SK-N-SH treated with all-trans-retinoic acid at 6 μM for 48 hours (cell line): ENCODE data around the gene GJA1.

Experiments used
- ATAC-seq: fragments of 200-7000 bp; cut with Tn5 transposase; 3 replicates; pipeline ENCODE4 v1.9.1; 2020; ENCODE audit warnings: mild to moderate bottlenecking, moderate library complexity
- ARNTL ChIP-seq: fragments of 450-650 bp; formaldehyde crosslinking; IDR thresholded peaks from 2 replicates; pipeline ENCODE4 v1.5.0; 2020; ENCODE audit warnings: low read depth, mild to moderate bottlenecking, moderate library complexity, borderline replicate concordance
- BACH2 ChIP-seq: fragments of 250-450 bp; sonication (Bioruptor Pico); IDR thresholded peaks from 2 replicates; pipeline ENCODE4 v1.9.0; 2021; ENCODE audit warnings: mild to moderate bottlenecking, borderline replicate concordance
- CREB5 ChIP-seq: fragments of 250-450 bp; sonication (Bioruptor Pico); IDR thresholded peaks from 2 replicates; pipeline ENCODE4 v1.5.1; 2020; ENCODE audit warnings: low read depth, mild to moderate bottlenecking, moderate library complexity
- CSDC2 ChIP-seq: fragments of 250-450 bp; sonication (Bioruptor Pico); IDR thresholded peaks from 2 replicates; pipeline ENCODE4 v1.5.0; 2020; ENCODE audit warnings: mild to moderate bottlenecking, moderate library complexity
- ESRRG ChIP-seq: fragments of 250-450 bp; sonication (Bioruptor Pico); IDR thresholded peaks from 2 replicates; pipeline ENCODE4 v1.6.1; 2021; ENCODE audit warnings: mild to moderate bottlenecking
- GLIS3 ChIP-seq: fragments of 250-450 bp; sonication (Bioruptor Pico); IDR thresholded peaks from 2 replicates; pipeline ENCODE4 v1.5.0; 2020; ENCODE audit warnings: mild to moderate bottlenecking, moderate library complexity
- ISL1 ChIP-seq: fragments of 250-450 bp; sonication (Bioruptor Pico); IDR thresholded peaks from 2 replicates; pipeline ENCODE4 v2.1.2; 2022; ENCODE audit warnings: mild to moderate bottlenecking, moderate library complexity
- OSR1 ChIP-seq: fragments of 250-450 bp; sonication (Bioruptor Pico); IDR thresholded peaks from 2 replicates; pipeline ENCODE4 v1.8.0; 2022; ENCODE audit warnings: moderate library complexity, mild to moderate bottlenecking, inconsistent platforms
- POU6F1 ChIP-seq: fragments of 250-450 bp; sonication (Bioruptor Pico); IDR thresholded peaks from 2 replicates; pipeline ENCODE4 v1.8.0; 2021; ENCODE audit warnings: low read depth, mild to moderate bottlenecking, moderate library complexity, borderline replicate concordance
- PPARA ChIP-seq: fragments of 250-450 bp; sonication (Bioruptor Pico); IDR thresholded peaks from 2 replicates; pipeline ENCODE4 v1.5.0; 2020; ENCODE audit warnings: mild to moderate bottlenecking, borderline replicate concordance
- RARB ChIP-seq: fragments of 250-450 bp; sonication (Bioruptor Pico); IDR thresholded peaks from 2 replicates; pipeline ENCODE4 v1.8.0; 2021; ENCODE audit warnings: mild to moderate bottlenecking, moderate library complexity
- SNAI2 ChIP-seq: fragments of 250-450 bp; sonication (Bioruptor Pico); IDR thresholded peaks from 2 replicates; pipeline ENCODE4 v1.5.0; 2020; ENCODE audit warnings: mild to moderate bottlenecking, moderate library complexity
- TCF4 ChIP-seq: fragments of 250-450 bp; sonication (Bioruptor Pico); IDR thresholded peaks from 2 replicates; pipeline ENCODE4 v1.8.0; 2021; ENCODE audit warnings: mild to moderate bottlenecking, moderate library complexity, borderline replicate concordance
- TOX ChIP-seq: fragments of 250-450 bp; sonication (Bioruptor Pico); IDR thresholded peaks from 2 replicates; pipeline ENCODE4 v1.8.0; 2021; ENCODE audit warnings: mild to moderate bottlenecking, moderate library complexity, borderline replicate concordance
- TSHZ2 ChIP-seq: fragments of 250-450 bp; sonication (Bioruptor Pico); IDR thresholded peaks from 2 replicates; pipeline ENCODE4 v1.5.0; 2020; ENCODE audit warnings: mild to moderate bottlenecking, moderate library complexity
- ZC3H10 ChIP-seq: fragments of 250-450 bp; sonication (Bioruptor Pico); IDR thresholded peaks from 2 replicates; pipeline ENCODE4 v1.5.1; 2021; ENCODE audit warnings: mild to moderate bottlenecking, moderate library complexity
- ZFP3 ChIP-seq: fragments of 250-450 bp; sonication (Bioruptor Pico); IDR thresholded peaks from 2 replicates; pipeline ENCODE4 v1.5.0; 2020; ENCODE audit warnings: mild to moderate bottlenecking, moderate library complexity
- ZFP30 ChIP-seq: fragments of 450-650 bp; formaldehyde crosslinking; IDR thresholded peaks from 2 replicates; pipeline ENCODE4 v1.5.0; 2022; ENCODE audit warnings: mild to moderate bottlenecking, moderate library complexity
- ZNF565 ChIP-seq: fragments of 450-650 bp; formaldehyde crosslinking; conservative IDR thresholded peaks from 2 replicates; pipeline ENCODE4 v1.5.0; 2020; ENCODE audit warnings: low read depth, mild to moderate bottlenecking, moderate library complexity
- ZNF70 ChIP-seq: fragments of 450-650 bp; formaldehyde crosslinking; IDR thresholded peaks from 2 replicates; pipeline ENCODE4 v1.5.0; 2020; ENCODE audit warnings: mild to moderate bottlenecking, moderate library complexity
- ZNF8 ChIP-seq: fragments of 450-650 bp; formaldehyde crosslinking; IDR thresholded peaks from 2 replicates; pipeline ENCODE4 v1.5.0; 2020; ENCODE audit warnings: mild to moderate bottlenecking, moderate library complexity
- TF ChIP-seq, protein P1 (sequence below): fragments of 250-450 bp; sonication (Bioruptor Pico); IDR thresholded peaks from 2 replicates; pipeline ENCODE4 v1.5.1; 2021; ENCODE audit warnings: mild to moderate bottlenecking, moderate library complexity

GJA1 gene

DNA sequence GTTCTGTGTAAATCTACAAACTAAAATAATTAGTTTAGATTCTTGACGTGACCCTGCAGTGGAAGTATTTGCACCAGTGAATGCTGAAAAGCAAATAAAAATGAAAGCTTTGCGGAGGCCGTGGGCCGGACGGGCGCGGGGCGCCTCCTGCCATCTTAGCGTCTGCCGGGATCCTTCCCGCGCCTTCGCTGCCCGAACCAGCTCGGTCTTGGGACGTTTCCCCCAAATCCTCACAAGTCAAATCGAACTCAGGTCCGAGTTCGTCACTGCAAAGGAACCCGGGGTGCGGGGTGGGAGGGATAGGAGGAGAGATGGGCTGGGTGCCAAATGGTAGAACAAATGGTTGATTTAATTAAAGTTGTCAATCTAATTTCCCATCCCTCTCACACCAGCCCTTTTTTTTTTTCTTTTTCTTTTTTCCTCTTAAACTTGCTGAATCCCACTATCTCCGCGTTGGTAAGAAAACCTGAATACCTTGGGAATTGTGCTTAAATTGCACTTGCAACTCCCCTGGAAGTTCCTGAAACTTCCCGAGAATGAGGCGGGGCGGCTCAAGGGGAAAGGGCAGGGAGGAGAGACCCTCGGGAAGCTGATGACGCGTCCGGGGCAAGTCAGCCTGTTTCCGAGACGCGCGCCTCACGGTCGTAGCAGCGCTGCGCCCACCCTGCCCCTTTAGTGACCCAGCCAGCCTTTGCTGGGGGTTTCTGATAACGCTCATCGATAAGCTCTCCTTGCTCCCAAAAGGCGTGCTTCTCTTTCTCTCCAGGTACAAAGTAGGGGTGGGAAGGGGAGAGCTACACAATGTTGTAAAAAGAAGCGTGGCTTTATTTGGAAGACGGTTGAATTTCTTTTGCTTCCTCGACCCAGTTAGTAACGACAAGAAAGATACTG is 1.8 kb downstream of the GJA1 start:
- TF ChIP-seq ZFP30 (no peak), TCF4 (no peak), ZNF565 (CRISPR knock-in tag) (no peak), RARB (CRISPR knock-in tag) (no peak), BACH2 (CRISPR knock-in tag) (no peak), ZNF8 (CRISPR knock-in tag) (no peak), ZNF70 (CRISPR knock-in tag) (no peak), ISL1 (CRISPR knock-in tag) (no peak), OSR1 (no peak), ARNTL (CRISPR knock-in tag) (no peak), CREB5 (CRISPR knock-in tag) (no peak), TSHZ2 (no peak), ZFP3 (CRISPR knock-in tag) (no peak), ESRRG (CRISPR knock-in tag) (no peak), PPARA (no peak), SNAI2 (CRISPR knock-in tag) (no peak), TOX (CRISPR knock-in tag) (no peak), GLIS3 (CRISPR knock-in tag) (no peak)
- TF ChIP-seq, protein P1, sequence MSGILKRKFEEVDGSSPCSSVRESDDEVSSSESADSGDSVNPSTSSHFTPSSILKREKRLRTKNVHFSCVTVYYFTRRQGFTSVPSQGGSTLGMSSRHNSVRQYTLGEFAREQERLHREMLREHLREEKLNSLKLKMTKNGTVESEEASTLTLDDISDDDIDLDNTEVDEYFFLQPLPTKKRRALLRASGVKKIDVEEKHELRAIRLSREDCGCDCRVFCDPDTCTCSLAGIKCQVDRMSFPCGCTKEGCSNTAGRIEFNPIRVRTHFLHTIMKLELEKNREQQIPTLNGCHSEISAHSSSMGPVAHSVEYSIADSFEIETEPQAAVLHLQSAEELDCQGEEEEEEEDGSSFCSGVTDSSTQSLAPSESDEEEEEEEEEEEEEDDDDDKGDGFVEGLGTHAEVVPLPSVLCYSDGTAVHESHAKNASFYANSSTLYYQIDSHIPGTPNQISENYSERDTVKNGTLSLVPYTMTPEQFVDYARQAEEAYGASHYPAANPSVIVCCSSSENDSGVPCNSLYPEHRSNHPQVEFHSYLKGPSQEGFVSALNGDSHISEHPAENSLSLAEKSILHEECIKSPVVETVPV (CRISPR knock-in tag), result no peak
- ATAC-seq, result peak; percentile 74

- TF ChIP-seq ESRRG (CRISPR knock-in tag) (no peak), POU6F1 (CRISPR knock-in tag) (no peak), GLIS3 (CRISPR knock-in tag) (no peak), RARB (CRISPR knock-in tag) (no peak), ZFP3 (CRISPR knock-in tag) (no peak), CREB5 (CRISPR knock-in tag) (no peak), ZFP30 (no peak), TSHZ2 (no peak), ARNTL (CRISPR knock-in tag) (no peak), SNAI2 (CRISPR knock-in tag) (no peak), ZC3H10 (CRISPR knock-in tag) (no peak), CSDC2 (CRISPR knock-in tag) (no peak), ZNF565 (CRISPR knock-in tag) (no peak)
- TF ChIP-seq, protein P1 (CRISPR knock-in tag), result no peak
- peak; percentile 31 for ATAC-seq
Observed at GRCh38 chr6:121437851-121438651, 2.6 kb downstream of the GJA1 start.
